Inferior parietal cortex (tissue), 1 donor: ENCODE results near the gene ALKBH3.

Source experiments
- DNase-seq: peaks from one replicate; pipeline ENCODE4 v3.0.0-alpha.2; 2016; ENCODE audit errors: extremely low spot score

ALKBH3 gene

GRCh38 chr11:43894546-43894945 lies 13.9 kb downstream of the ALKBH3 start:
- DNase-seq: no peak

- peak; percentile 33 for DNase-seq
Observed at GRCh38 chr11:43895601-43896000, 15.0 kb downstream of the ALKBH3 start.

GRCh38 chr11:43898574-43898973 lies 17.9 kb downstream of the ALKBH3 start:
- DNase-seq: no peak

- DNase-seq: no peak
Observed at GRCh38 chr11:43899094-43899493, 18.5 kb downstream of the ALKBH3 start.

GRCh38 chr11:43901551-43901950 lies 20.9 kb downstream of the ALKBH3 start:
- no peak for DNase-seq

GRCh38 chr11:43903078-43903477 lies 22.4 kb downstream of the ALKBH3 start:
- DNase-seq: no peak

- DNase-seq: no peak
Observed at GRCh38 chr11:43903969-43904368, 23.3 kb downstream of the ALKBH3 start.

- DNase-seq: peak; percentile 49
Observed at GRCh38 chr11:43904742-43905535, 24.3 kb downstream of the ALKBH3 start.

GRCh38 chr11:43905813-43906241 lies 25.2 kb downstream of the ALKBH3 start:
- DNase-seq: no peak

GRCh38 chr11:43907028-43907975 lies 26.7 kb downstream of the ALKBH3 start:
- no peak for DNase-seq

- DNase-seq: no peak
Observed at GRCh38 chr11:43908191-43908590, 27.6 kb downstream of the ALKBH3 start.

- DNase-seq: no peak
Observed at GRCh38 chr11:43908683-43909082, 28.1 kb downstream of the ALKBH3 start.

- no peak for DNase-seq
Observed at GRCh38 chr11:43913829-43914380, 33.3 kb downstream of the ALKBH3 start.

GRCh38 chr11:43914466-43914865 lies 33.8 kb downstream of the ALKBH3 start:
- no peak for DNase-seq

- DNase-seq: no peak
Observed at GRCh38 chr11:43916621-43917020, 36.0 kb downstream of the ALKBH3 start.

GRCh38 chr11:43917851-43918250 lies 37.2 kb downstream of the ALKBH3 start:
- no peak for DNase-seq

GRCh38 chr11:43918662-43919061 lies 38.0 kb downstream of the ALKBH3 start:
- DNase-seq: no peak

GRCh38 chr11:43919852-43920597 lies 39.4 kb downstream of the ALKBH3 start:
- no peak for DNase-seq

- DNase-seq: no peak
Observed at GRCh38 chr11:43920598-43921419, 40.2 kb downstream of the ALKBH3 start.

GRCh38 chr11:43921561-43922294 lies 41.1 kb downstream of the ALKBH3 start:
- DNase-seq: no peak
